Measurements from ENCODE around the gene GRK5.

DNA sequence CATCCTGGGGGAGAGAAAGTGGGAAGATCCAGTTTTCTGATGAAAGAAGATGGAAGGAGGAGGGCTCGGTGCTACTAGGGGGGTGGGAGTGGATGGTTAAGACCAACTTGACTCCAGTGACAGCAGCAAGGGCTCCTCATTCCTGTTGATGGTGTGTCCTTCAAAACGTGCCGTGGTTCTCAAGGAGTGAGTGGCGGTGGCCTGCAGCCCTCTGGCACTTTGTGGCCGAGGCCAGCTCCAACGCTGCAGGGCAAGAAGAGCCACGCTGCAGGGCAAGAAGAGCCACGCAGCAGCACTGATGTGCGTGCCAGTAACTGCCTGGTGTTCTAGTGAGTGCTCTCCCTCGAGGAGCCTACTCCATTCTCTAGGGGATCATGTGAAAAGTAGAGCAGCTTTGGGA lies 72.1 kb downstream of the GRK5 start:
- TF ChIP-seq EZH2 (IDR thresholded peaks at IDR 0.05; ENCODE audit: insufficient read depth, poor library complexity, severe bottlenecking) (no peak), EZH2phosphoT487 (IDR thresholded peaks at IDR 0.05; ENCODE audit: insufficient read depth, low read depth) (no peak)
